GM15510 (cell line): ENCODE measurements around the gene CNOT4.

Experiments
- POLR2A ChIP-seq: IDR thresholded peaks from 3 replicates; pipeline ENCODE4 v1.6.1; 2011; ENCODE audit warnings: borderline replicate concordance; ENCODE audit not compliant: insufficient read length; ENCODE audit errors: extremely low read depth

The CNOT4 gene

GRCh38 chr7:135523146-135523545 lies 13.2 kb upstream of the CNOT4 start:
- TF ChIP-seq POLR2A, result no peak

- TF ChIP-seq POLR2A, result no peak
Observed at GRCh38 chr7:135522509-135522908, 12.6 kb upstream of the CNOT4 start.

GRCh38 chr7:135519871-135520270 lies 10.0 kb upstream of the CNOT4 start:
- TF ChIP-seq POLR2A, result no peak

GRCh38 chr7:135519233-135519688 lies 9.4 kb upstream of the CNOT4 start:
- TF ChIP-seq POLR2A, result no peak

- no peak for TF ChIP-seq POLR2A
Observed at GRCh38 chr7:135518748-135519147, 8.8 kb upstream of the CNOT4 start.

- no peak for TF ChIP-seq POLR2A
Observed at GRCh38 chr7:135517060-135517459, 7.2 kb upstream of the CNOT4 start.

- no peak for TF ChIP-seq POLR2A
Observed at GRCh38 chr7:135514856-135515255, 5.0 kb upstream of the CNOT4 start.

- TF ChIP-seq POLR2A, result no peak
Observed at GRCh38 chr7:135512135-135512887, 2.4 kb upstream of the CNOT4 start.

GRCh38 chr7:135510592-135511183 lies 786 bp upstream of the CNOT4 start:
- TF ChIP-seq POLR2A, result no peak

- no peak for TF ChIP-seq POLR2A
Observed at GRCh38 chr7:135509589-135509838, 388 bp downstream of the CNOT4 start.

- TF ChIP-seq POLR2A, result no peak
Observed at GRCh38 chr7:135508883-135509588, 866 bp downstream of the CNOT4 start.

GRCh38 chr7:135501402-135501801 lies 8.5 kb downstream of the CNOT4 start:
- TF ChIP-seq POLR2A, result no peak

GRCh38 chr7:135499818-135500217 lies 10.1 kb downstream of the CNOT4 start:
- no peak for TF ChIP-seq POLR2A

- no peak for TF ChIP-seq POLR2A
Observed at GRCh38 chr7:135493362-135493761, 16.5 kb downstream of the CNOT4 start.

GRCh38 chr7:135492151-135492550 lies 17.8 kb downstream of the CNOT4 start:
- no peak for TF ChIP-seq POLR2A

GRCh38 chr7:135490783-135491182 lies 19.1 kb downstream of the CNOT4 start:
- no peak for TF ChIP-seq POLR2A
